HG03175 (cell line): ENCODE results near the gene HLA-DOA.

ENCODE experiments used
- ATAC-seq: cut with Tn5 transposase; IDR thresholded peaks from one replicate; pipeline ENCODE4 v1.9.1; 2021; ENCODE audit warnings: mild to moderate bottlenecking, moderate library complexity; ENCODE audit not compliant: unreplicated experiment

HLA-DOA gene

DNA sequence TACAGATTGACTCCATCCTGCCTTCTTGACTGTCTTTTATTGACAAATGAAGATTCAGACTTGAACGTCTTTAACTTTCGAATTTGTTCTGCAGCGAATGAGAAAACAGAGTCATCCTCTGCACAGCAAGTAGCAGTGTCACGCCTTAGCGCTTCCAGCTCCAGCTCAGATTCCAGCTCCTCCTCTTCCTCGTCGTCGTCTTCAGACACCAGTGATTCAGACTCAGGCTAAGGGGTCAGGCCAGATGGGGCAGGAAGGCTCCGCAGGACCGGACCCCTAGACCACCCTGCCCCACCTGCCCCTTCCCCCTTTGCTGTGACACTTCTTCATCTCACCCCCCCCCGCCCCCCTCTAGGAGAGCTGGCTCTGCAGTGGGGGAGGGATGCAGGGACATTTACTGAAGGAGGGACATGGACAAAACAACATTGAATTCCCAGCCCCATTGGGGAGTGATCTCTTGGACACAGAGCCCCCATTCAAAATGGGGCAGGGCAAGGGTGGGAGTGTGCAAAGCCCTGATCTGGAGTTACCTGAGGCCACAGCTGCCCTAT, 28.8 kb downstream of the HLA-DOA start:
- ATAC-seq: no peak

DNA sequence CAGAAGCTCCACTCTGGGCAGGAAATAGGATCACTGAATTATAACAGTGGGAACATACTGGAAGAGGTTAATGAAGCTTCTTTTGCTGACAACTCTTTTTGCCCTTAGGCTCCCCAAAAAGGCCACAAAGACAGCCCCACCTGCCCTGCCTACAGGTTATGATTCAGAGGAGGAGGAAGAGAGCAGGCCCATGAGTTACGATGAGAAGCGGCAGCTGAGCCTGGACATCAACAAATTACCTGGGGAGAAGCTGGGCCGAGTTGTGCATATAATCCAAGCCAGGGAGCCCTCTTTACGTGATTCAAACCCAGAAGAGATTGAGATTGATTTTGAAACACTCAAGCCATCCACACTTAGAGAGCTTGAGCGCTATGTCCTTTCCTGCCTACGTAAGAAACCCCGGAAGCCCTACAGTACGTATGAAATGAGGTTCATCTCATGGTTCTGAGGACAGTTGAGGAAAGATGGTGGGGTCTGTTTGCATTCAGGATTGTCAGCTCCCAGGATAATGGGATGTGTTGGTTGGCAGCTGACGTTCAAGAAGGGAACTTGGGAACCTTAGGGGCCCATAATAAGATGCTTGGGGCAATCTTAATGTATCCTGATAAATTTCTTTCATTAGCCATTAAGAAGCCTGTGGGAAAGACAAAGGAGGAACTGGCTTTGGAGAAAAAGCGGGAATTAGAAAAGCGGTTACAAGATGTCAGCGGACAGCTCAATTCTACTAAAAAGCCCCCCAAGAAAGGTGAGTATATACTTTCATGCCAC, 29.5 kb downstream of the HLA-DOA start:
- no peak for ATAC-seq

DNA sequence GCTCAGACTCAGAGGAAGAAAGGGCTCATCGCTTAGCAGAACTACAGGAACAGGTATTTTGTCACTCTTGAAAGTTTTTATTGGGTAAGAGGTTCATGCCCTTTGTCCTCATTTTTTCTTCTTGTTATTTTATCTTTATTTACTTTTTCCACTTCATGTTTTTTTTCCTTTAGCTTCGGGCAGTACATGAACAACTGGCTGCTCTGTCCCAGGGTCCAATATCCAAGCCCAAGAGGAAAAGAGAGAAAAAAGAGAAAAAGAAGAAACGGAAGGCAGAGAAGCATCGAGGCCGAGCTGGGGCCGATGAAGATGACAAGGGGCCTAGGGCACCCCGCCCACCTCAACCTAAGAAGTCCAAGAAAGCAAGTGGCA, 31.5 kb downstream of the HLA-DOA start:
- no peak for ATAC-seq

DNA sequence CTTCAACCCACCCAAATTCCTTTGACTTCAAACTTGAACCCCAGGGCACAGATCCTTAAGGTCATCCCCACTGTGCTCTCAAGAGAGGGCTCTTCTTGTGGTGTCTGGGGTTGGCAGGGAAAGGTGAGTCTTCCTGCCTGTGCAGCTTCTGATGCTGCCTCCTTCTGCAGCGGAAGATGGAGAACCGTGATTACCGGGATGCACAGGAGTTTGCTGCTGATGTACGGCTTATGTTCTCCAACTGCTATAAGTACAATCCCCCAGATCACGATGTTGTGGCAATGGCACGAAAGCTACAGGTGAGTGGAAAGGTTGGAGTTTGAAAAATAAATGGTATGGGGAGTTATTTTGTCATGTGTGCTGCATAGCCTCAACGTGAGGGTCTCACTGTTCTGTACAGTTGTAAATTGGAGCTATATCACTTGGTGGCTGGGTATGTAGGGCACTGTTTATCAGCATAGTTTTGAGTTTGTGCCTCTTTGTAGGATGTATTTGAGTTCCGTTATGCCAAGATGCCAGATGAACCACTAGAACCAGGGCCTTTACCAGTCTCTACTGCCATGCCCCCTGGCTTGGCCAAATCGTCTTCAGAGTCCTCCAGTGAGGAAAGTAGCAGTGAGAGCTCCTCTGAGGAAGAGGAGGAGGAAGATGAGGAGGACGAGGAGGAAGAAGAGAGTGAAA, 32.0 kb downstream of the HLA-DOA start:
- ATAC-seq: no peak

DNA sequence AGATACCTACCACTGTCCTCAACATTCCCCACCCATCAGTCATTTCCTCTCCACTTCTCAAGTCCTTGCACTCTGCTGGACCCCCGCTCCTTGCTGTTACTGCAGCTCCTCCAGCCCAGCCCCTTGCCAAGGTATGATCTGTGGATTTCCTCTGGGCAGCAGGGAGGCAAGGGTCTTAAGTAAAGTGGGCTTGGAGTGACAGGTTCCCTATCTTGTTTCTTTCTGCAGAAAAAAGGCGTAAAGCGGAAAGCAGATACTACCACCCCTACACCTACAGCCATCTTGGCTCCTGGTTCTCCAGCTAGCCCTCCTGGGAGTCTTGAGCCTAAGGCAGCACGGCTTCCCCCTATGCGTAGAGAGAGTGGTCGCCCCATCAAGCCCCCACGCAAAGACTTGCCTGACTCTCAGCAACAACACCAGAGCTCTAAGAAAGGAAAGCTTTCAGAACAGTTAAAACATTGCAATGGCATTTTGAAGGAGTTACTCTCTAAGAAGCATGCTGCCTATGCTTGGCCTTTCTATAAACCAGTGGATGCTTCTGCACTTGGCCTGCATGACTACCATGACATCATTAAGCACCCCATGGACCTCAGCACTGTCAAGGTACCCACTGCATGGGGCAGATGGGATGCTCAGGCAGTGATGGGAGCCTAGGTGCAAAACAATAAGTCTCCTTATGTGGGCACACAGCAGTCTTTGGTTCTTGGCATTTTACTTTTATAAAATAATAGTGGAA, 32.9 kb downstream of the HLA-DOA start:
- no peak for ATAC-seq

DNA sequence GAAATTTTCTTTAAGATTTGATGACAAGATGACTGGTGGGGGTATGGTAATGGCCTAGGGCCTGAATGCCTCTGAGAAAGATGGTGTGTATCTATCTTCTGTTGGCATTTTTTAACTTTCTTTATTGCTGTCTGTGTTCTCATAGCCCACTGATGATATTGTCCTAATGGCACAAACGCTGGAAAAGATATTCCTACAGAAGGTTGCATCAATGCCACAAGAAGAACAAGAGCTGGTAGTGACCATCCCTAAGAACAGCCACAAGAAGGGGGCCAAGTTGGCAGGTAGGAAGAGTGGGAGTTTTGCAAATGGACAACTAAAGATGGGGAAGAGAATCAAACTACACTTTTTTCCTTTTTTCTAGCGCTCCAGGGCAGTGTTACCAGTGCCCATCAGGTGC, 33.5 kb downstream of the HLA-DOA start:
- ATAC-seq: no peak

DNA sequence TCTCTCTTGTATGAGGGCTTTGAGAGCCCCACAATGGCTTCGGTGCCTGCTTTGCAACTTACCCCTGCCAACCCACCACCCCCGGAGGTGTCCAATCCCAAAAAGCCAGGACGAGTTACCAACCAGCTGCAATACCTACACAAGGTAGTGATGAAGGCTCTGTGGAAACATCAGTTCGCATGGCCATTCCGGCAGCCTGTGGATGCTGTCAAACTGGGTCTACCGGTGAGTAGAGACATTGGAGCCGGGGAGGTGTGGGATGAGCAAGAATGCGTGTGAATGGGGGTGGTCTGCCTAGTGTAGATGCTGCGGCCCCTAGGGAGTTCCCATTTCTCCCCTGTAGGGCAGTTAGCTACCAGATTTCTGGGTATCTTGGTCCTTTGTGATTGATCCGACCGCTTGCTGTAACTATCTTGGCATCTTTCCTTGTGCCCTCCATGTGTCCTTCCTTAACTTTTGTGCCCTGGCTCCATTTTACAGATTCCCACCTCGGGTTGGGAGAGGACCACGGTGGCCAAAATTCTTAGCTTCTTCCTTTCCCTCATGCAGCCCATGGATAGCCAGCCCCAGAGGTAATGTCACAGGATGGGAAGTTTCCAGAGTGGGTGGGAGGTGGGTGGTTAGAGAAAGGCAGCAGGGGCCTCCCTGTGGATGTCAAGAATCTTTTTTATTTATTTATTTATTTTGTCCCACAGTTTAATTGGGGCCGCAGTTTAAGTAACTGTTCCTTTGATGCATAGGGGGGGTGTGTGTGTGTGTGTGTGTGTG, 34.7 kb downstream of the HLA-DOA start:
- ATAC-seq: no peak

DNA sequence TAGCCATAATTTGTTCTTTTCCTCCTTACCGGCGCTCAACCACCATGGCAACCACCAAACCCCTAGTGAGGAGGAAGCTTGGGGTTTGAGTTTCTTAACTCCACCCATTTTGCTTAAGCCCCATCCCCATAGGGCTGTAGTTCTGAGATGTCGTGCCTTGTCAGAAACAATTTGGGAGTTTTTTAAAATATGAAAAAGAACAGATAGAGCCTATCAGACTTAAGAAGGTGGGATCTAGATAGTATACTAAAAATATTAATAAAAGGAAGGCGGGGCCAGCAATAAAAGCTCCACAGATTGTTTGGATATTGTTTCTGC, 35.4 kb downstream of the HLA-DOA start:
- no peak for ATAC-seq

DNA sequence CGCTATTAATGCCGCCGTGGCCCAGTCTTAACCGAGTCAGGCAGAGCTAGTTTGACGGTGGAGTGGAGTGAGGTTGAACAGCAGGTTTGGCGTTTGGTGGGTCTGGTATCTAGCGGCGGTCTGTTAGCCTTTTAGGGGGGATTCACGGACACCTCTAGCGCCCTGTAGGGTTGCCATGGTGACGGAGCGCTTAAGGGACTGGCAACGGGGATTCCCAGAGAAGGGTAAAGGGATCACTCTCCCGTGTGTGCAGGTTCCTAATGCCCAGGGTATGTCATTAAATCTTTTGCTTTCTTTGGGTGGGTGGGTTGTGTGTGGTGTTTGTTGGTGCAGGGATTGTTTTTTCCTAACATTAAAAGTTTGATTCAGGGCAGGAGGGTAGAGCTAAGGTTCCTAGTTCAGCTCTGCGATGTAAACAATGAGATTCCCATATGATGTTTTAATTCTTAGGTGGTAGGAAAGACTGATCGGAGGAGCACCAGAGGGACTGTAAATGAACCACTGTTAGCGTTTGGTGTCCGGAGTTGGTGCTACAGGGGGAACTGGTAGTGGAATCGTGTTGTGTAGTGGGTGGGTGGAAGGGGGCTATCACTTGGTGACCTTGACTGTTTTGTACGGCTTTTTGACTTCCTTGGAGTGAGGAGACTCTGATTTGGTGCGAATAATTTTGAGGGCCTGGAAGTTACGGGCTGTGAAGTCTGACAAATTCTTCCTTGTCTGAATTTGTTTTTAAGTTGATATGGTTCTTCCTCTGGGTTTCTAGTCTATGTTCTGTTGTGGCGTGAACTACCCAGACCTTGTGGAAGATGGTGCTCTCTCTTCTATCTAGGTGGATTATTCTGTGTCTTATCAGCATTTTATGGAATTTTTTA, 36.0 kb downstream of the HLA-DOA start:
- ATAC-seq: no peak

DNA sequence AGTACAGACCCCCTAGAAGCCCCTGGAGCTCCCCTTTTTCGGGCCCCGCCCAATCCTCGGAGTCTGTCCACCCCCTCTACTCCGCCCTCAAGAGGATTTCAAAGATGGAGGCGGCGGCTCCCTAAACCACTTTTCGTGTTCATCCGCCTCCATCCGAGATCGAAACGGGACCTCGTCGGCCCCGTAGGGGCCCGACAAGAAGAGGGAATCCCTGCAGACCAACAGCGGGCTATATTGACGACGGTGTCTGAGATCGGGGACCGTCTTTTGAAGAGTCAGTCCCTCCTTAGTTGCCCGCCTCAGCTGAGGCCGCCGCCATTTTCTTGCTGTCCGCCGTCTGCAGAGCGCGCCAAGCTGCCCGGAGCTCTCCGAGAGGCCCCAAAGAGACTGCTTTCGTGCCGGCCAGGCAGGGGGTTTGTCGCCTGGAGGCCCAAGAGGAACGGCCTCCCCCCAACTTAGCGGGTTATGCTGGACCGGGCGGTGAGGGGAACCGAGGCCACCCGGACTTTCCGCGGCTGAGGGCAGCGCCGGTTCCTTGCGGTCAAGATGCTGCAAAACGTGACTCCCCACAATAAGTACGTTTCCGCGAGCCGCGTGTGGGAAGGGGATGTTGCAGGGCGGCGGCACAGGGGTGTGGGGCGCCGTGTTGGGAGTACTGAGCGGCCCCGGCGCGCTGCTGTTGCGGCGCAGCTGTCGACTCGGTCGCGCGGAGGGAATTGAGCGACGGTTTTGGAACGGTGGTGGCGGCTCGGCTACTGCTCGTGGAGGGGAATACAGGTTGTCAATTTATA, 36.8 kb downstream of the HLA-DOA start:
- no peak for ATAC-seq

DNA sequence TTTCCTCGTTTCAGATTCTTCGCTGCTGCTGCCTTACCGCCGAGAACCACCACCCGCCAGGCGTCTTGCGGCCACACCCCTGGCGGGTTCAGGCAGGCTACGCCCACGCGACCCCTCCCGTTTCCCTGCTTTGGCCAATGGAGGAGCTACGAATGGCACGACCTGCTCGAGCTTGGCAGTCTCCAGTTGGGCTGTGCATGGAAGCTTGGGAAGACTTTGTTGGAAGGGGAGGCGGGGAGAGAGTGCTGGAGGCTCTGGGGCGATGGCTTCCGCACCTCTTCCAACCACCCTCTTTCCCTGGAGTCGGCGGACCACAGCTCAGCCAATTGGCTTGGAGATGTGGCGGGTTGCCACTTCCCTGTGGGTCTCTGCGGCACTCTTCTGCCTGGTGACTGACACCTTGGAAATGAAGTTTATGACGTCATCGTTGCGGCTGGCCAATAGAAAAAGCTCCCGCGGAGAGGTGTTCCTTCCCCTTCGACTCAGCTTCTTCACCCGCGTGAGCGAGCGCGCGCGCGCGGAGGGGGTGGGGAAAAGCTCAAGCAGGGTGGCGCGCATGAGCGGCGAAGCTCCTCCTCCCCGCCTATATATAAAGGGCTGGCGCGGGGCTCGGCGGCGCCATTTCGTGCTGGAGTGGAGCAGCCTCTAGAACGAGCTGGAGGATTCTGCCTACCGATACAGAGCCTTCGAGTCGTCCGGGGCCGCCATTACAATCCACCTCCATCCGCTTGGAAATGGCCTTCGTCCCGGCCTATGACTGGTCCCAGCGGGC, 37.6 kb downstream of the HLA-DOA start:
- peak; percentile 40 for ATAC-seq

DNA sequence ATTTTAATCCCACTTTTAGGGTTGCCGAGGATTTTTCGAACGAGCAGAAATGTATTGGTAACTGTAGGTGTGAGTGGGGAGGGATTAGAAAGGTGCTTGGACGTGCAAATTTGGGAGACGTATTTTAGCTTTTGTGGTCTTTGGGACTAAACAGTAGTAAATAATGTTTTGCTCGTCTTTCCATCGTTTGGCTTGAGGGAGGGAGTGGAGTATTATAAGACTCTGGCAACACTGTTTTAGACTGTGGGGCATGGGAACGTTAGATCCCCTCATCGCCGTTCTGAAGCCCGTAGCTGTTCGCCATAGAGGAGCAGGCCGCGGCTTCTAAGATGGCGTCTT, 38.2 kb downstream of the HLA-DOA start:
- no peak for ATAC-seq

DNA sequence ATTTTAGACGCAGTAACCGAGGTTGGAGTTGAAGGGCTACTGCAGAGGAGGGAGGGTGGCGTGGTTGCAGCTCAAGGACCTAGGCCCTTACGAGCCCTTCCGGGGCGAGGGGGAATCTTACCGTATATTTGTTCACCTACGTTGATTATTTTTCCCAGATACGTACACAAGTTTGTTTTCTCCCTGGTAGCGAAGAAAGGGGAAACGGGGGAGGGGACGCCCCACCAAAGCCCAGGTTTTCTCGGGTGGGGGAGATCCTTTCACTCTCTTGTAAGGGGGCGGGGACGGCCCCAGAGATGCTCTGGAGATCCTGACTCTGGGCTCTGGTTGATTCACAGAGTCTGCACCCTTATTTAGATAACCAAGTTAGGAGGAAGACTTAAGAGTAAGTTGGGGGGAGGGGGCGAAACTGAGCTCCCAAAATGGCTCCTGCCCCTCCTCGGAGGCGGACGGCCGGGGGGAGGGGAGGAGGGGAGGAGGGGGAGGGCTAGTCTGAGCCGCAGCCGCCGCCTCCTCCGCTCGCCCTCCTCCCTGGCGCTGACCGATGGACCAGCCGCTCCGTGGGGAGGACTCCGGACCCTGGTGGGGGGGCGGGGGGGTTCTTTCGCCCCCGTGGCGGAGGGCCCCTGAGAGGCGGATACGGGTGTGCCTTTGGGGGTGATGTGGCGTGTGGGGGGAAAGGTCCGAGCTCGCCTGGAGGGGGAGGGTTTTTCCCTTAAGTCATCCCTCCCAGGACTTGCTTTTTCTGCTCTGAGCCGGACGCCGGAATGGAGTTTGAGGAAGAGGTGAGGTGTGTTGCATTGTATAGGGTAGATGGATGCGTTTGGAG, 38.8 kb downstream of the HLA-DOA start:
- no peak for ATAC-seq

DNA sequence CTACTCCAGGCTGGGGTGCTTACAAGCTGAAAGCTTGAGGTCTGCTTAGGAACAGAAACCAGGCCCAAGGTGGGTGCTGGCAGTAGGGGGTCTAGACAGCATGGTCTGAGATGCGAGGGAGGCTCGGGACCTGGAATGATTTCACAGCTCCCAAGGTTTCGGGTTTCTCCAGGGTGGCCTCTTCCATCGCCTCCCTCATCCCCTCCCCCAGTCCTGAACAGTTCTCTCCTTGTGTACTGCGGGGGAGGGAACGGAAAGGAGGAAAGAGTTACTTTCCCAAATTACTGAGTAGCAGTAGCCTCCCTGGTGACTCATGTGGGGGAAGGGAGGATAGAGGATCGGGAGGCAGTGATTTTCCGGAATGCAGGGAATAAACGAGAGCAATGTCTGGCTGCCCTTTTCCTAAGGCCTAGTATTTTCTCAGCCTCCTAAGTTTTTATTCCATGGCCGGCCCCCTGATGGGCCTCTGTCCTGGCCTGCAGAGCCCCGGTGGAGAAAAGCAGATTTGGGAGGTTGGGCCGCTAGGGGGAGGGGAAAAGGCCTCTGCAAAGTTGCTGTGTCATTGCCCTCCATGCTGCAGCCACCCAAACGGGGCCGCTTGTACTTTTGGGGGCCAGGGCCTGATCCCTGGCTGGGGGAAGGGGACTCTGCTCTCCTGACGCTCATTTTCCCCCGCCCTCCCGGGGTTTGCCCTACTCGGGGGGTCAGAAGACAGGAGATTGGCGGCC, 39.5 kb downstream of the HLA-DOA start:
- ATAC-seq: no peak

DNA sequence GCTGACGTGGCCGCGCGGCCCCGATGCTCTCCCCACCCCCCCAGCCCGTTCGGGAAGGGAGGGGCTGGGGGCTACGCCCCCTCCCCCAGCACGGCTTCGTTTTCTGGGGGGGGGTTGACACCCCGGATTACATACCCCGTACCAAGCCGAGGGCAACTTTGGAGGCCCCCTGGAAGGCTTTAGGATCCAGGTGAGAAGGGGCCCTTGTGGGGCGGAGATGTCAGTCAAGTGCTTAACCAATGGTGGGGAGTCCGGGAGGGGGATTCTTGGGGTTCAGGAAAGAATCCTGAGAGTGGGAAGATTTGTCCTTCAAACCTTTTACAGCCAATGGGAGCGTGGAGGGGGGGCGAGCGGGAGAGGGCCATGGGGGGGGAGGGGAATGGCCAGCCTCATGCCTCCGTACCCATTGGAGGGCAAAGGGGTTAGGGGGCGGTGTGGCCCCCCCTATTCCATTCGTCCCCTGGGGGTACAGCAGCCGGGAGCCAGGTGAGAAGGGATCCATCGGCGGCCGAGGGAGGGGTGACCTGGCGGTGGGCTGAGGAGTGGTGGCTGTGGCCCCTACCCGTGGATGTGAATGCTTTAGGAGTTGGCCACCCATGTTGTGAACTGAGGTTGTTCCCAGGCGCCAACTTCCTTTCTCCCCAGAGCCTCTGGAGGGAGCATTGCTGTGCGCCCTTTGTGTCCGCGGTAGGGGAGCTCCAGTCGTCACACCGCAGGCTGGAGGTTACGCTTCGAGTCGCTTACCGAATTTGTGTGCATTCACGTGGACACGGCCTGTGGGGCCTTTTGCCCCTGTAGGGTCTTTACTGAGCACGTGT, 40.3 kb downstream of the HLA-DOA start:
- no peak for ATAC-seq

DNA sequence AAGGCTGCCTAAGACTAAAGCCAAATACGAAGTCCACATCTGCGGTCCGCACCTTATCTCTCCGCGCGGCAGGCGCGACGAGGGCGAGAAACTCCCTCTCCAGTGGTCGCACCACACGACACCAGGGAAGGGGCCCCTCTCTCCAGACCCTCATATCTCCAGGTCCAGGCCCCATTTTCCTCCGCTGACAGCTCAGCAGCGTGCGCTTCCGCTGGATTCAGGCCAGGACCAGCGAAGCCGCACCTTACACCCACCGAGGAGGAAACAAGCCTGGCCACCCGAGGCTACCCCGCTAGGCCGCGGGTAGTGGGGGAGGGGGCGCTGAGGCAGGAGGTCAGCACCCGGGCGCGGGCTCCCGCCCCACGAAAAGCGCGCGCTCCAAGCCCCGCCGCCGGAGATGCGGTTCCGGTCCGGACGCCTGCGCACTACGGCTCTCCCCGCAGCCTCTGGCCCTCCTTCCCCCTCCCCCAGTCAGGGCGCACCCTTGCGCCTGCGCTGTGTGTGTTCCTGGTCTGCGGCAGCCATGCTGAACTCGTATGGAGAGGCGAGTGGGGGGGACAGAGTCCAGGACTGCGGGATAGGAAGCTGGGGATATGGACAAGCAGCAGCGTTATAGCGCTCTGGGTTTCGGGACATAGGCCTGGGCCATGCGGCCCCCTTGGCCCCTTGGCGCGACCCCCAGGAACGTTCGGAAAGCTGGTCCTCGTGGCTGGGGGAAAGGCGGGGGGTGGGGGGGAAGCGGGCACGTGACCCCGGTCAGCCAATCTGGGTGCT, 41.1 kb downstream of the HLA-DOA start, which contains the start of gene BRD2:
TSS of gene BRD2 (plus strand) at position 502 of the 774 bp plus-strand sequence. CDS start 4,305 bp downstream, outside the sequence.
- ATAC-seq: peak; percentile 36
